GM18861 (cell line): Measurements from ENCODE around the gene LHB.
A peak's percentile ranks its signal among the peaks of the same experiment; 100 is the strongest.

Experiments
- ATAC-seq: cut with Tn5 transposase; IDR thresholded peaks from one replicate; pipeline ENCODE4 v1.9.1; 2021; ENCODE audit not compliant: unreplicated experiment

The LHB gene

GRCh38 chr19:49014123-49014869, 2.6 kb downstream of the LHB start:
- ATAC-seq = no peak

GRCh38 chr19:49011194-49011593, 5.7 kb downstream of the LHB start:
- ATAC-seq = no peak

GRCh38 chr19:49010453-49010852, 6.4 kb downstream of the LHB start:
- ATAC-seq = no peak

GRCh38 chr19:49009828-49010227, 7.1 kb downstream of the LHB start:
- ATAC-seq = no peak

GRCh38 chr19:49006905-49007304, 10.0 kb downstream of the LHB start:
- no peak for ATAC-seq

- ATAC-seq = no peak
Observed at GRCh38 chr19:49004964-49005614, 11.8 kb downstream of the LHB start.

GRCh38 chr19:49004133-49004532, 12.8 kb downstream of the LHB start:
- ATAC-seq = no peak

- ATAC-seq = no peak
Observed at GRCh38 chr19:48999481-49000325, 17.2 kb downstream of the LHB start.

- ATAC-seq = no peak
Observed at GRCh38 chr19:48997972-48998371, 18.9 kb downstream of the LHB start.

GRCh38 chr19:48994035-48994386, 22.9 kb downstream of the LHB start:
- no peak for ATAC-seq

- ATAC-seq = peak; percentile 83
Observed at GRCh38 chr19:48993175-48994034, 23.5 kb downstream of the LHB start, which contains the start of the genes GYS1 and RUVBL2. GYS1 (minus strand) TSS chr19:48993309; CDS start chr19:48993112, 197 bp downstream. RUVBL2 (plus strand) TSS chr19:48993887; CDS start chr19:48993912, 25 bp downstream.

GRCh38 chr19:48992581-48993174, 24.2 kb downstream of the LHB start:
- ATAC-seq = no peak

- no peak for ATAC-seq
Observed at GRCh38 chr19:48991873-48992580, 24.9 kb downstream of the LHB start.

- ATAC-seq = no peak
Observed at GRCh38 chr19:48991011-48991609, 25.8 kb downstream of the LHB start.

- ATAC-seq = no peak
Observed at GRCh38 chr19:48990400-48990799, 26.5 kb downstream of the LHB start.

GRCh38 chr19:48989701-48990291, 27.1 kb downstream of the LHB start:
- ATAC-seq = no peak

- no peak for ATAC-seq
Observed at GRCh38 chr19:48988860-48989259, 28.0 kb downstream of the LHB start.

- ATAC-seq = no peak
Observed at GRCh38 chr19:48988286-48988685, 28.6 kb downstream of the LHB start.

GRCh38 chr19:48987323-48987722, 29.6 kb downstream of the LHB start:
- ATAC-seq = no peak
